Neural progenitor cell (in vitro differentiated cells): ENCODE data around the gene SLC46A1.

Experiments used
- CTCF ChIP-seq: fragments of 200-600 bp; sonication (generic); IDR thresholded peaks from 2 replicates; pipeline ENCODE4 v1.5.1; 2017; ENCODE audit warnings: antibody characterized with exemption, mild to moderate bottlenecking
- EZH2 ChIP-seq: fragments of 200-600 bp; sonication (generic); IDR thresholded peaks from 2 replicates; pipeline ENCODE4 v1.6.1; 2017; ENCODE audit warnings: antibody characterized with exemption, mild to moderate bottlenecking, moderate library complexity
- EZH2phosphoT487 ChIP-seq: fragments of 200-600 bp; sonication (generic); IDR thresholded peaks from 2 replicates; pipeline ENCODE4 v1.6.1; 2017; ENCODE audit warnings: antibody characterized with exemption

GRCh38 chr17:28384281-28385036 lies 21.6 kb downstream of the SLC46A1 start:
- TF ChIP-seq CTCF (no peak), EZH2 (peak; percentile 87), EZH2phosphoT487 (peak; percentile 83)
